Naive B cell (primary cell): ENCODE data around the gene MTHFSD. TPM values are rescaled to one million over a fixed set of nuclear protein-coding genes. Genes with fewer than 3 reads are reported as not detected.

ENCODE experiments used
- ATAC-seq, 2 donors: fragments of 150-1000 bp; cut with Tn5 transposase; 2 replicates each; pipeline ENCODE4 v1.10.0; 2021; ENCODE audit warnings: low read depth in 2 of 2, mild to moderate bottlenecking in 2 of 2, moderate library complexity in 2 of 2
- DNase-seq: peaks from one replicate; pipeline ENCODE4 v3.0.0; 2022
- H3K27ac Mint-ChIP-seq, 6 donors: one replicate each; pipeline ENCODE4 v1.8.0; 2020 to 2022; ENCODE audit warnings: mild to moderate bottlenecking in 6 of 6, mixed read lengths in 6 of 6, moderate library complexity in 5 of 6, inconsistent platforms in 2 of 6
- H3K27me3 Mint-ChIP-seq, 3 donors: one replicate each; pipeline ENCODE4 v1.8.0; 2021 to 2022; ENCODE audit warnings: mixed read lengths in 3 of 3, mild to moderate bottlenecking in 1 of 3
- H3K36me3 Mint-ChIP-seq, 2 donors: one replicate each; pipeline ENCODE4 v1.8.0; 2020 to 2022; ENCODE audit warnings: mixed read lengths in 2 of 2, inconsistent platforms in 1 of 2, mild to moderate bottlenecking in 1 of 2
- H3K4me1 Mint-ChIP-seq, 3 donors: one replicate each; pipeline ENCODE4 v1.8.0; 2020 to 2022; ENCODE audit warnings: mixed read lengths in 3 of 3, inconsistent platforms in 1 of 3, mild to moderate bottlenecking in 1 of 3, moderate library complexity in 1 of 3
- H3K4me3 Mint-ChIP-seq, 8 donors: one replicate each; pipeline ENCODE4 v1.8.0; 2020 to 2022; ENCODE audit warnings: mild to moderate bottlenecking in 8 of 8, mixed read lengths in 8 of 8, moderate library complexity in 8 of 8, inconsistent platforms in 2 of 8
- H3K9me3 Mint-ChIP-seq, 7 donors: one replicate each; pipeline ENCODE4 v1.8.0; 2020 to 2022; ENCODE audit warnings: mixed read lengths in 7 of 7, mild to moderate bottlenecking in 5 of 7, inconsistent platforms in 2 of 7, moderate library complexity in 1 of 7
- polyA plus RNA-seq, 6 donors: library from polyadenylated mRNA; unstranded; fragments of 300-500 nt; fragmentation: Illumina TruSeq; gene quantifications; one replicate each; pipeline ENCODE4 v1.2.3, GENCODE V29; 2021; ENCODE audit warnings: low read depth in 6 of 6

The MTHFSD gene
- polyA plus RNA-seq, 6 donors from 2014 or later, result 5.6 to 18.6 (median 16.6) TPM

DNA sequence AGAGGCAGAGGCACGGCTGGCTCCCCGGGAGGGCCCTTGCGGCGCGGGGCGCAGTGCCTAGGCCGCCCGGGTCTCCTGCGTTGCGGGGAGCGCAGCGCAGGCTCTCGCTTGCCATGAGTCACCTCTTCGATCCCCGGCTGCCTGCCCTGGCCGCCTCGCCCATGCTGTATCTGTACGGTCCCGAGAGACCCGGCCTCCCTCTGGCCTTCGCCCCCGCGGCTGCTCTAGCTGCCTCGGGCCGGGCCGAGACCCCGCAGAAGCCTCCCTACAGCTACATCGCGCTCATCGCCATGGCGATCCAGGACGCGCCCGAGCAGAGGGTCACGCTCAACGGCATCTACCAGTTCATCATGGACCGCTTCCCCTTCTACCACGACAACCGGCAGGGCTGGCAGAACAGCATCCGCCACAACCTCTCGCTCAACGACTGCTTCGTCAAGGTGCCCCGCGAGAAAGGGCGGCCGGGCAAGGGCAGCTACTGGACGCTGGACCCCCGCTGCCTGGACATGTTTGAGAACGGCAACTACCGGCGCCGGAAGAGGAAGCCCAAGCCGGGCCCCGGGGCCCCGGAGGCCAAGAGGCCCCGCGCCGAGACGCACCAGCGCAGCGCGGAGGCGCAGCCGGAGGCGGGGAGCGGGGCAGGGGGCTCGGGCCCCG is 23.7 kb upstream of the MTHFSD start:
- H3K9me3 Mint-ChIP-seq, result peaks cover 0 to 2% (median 0%) of the 10 kb centered on the region in 7 donors
- H3K4me1 Mint-ChIP-seq, result peaks cover 16 to 24% (median 19%) of the 10 kb centered on the region in 3 donors
- peaks cover 75 to 83% (median 83%) of the 10 kb centered on the region in 3 donors for H3K27me3 Mint-ChIP-seq
- DNase-seq (no peak), ATAC-seq (peak in 1 of 2 donors; percentile 32)
- H3K4me3 Mint-ChIP-seq, result peak overlapping the region in 2 of 8 donors; percentile 32 to 53
- no peak overlapping the region for H3K27ac Mint-ChIP-seq
- H3K36me3 Mint-ChIP-seq, result no peaks in the 10 kb centered on the region

DNA sequence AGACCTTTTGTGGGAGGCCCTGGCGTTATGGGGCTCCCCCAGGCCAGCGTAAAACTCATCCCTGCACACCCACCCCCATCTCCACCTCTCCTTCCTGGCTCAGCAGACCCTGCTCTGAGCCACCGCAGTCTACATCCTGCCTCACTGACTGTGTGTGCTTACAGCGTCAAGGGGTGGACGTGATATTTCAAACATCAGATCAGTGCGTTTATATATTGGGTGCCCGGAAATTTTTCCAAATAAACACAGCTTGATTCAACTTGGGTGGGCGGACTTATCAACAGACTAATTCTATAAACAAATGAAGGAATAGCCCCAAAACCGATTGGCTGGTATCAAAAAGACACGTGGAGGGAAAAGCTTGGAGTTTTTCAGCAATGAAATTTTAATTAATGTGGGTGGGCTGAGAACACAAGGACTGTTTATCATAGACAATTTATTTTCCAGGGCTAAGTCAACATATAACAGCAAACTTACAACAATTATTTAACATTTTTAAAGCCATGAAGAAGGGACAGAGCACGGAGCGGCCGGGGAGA is 23.1 kb upstream of the MTHFSD start, which contains the start of gene FOXL1:
Gene FOXL1 (plus strand): TSS at position 489 of the 539 bp plus-strand sequence. CDS start 175 bp downstream, outside the sequence.
- Mint-ChIP-seq H3K4me1 (peaks cover 16 to 24% (median 19%) of the 10 kb centered on the region in 3 donors), H3K27ac (peak within 1 kb of the TSS in 2 of 6 donors; percentile 37 to 88), H3K36me3 (no peaks in the 10 kb centered on the region), H3K27me3 (peaks cover 76 to 85% (median 84%) of the 10 kb centered on the region in 3 donors), H3K4me3 (peak within 1 kb of the TSS in 7 of 8 donors; percentile 6 to 53 (median 30)), H3K9me3 (peaks cover 0 to 2% (median 0%) of the 10 kb centered on the region in 7 donors)
- ATAC-seq (no peak), DNase-seq (no peak)

DNA sequence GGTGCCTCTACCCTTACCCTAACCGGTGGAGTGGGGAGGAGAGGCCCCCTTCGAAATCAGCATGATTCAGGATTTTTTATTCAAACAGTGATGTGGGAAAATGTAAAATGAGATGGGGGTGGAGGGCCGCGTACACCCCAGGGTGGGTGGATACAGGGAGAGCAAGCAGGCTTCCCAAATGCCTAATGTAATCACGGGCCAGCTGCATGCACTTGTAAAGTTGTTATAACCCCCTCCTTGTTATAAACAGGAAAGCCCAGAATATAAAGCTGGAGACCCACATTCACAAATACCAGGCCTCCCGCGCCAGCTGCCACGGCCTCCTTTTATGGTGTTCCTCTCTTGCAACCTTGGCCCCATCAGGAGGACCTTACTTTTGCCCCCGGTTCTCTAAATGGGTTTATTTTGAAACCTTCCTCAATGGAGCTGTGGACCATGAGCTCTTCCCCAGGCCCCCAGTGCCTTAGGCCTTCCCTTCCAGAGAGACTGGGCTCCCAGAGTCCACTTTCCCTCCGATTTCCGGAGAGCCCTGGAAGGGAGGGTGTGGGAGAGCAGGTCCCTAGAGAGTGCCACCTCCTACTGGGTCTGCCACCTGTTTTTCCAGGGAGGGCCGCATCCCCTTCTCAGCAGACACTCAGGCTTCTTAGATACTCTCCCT is 22.4 kb upstream of the MTHFSD start:
- Mint-ChIP-seq H3K9me3 (peaks cover 0 to 2% (median 0%) of the 10 kb centered on the region in 7 donors), H3K4me1 (peaks cover 16 to 24% (median 19%) of the 10 kb centered on the region in 3 donors), H3K4me3 (peak overlapping the region in 6 of 8 donors; percentile 28 to 50 (median 36)), H3K36me3 (no peaks in the 10 kb centered on the region), H3K27me3 (peaks cover 74 to 92% (median 91%) of the 10 kb centered on the region in 3 donors), H3K27ac (peak overlapping the region in 3 of 6 donors; percentile 37 to 88 (median 49))
- DNase-seq, result no peak
- no peak for ATAC-seq

DNA sequence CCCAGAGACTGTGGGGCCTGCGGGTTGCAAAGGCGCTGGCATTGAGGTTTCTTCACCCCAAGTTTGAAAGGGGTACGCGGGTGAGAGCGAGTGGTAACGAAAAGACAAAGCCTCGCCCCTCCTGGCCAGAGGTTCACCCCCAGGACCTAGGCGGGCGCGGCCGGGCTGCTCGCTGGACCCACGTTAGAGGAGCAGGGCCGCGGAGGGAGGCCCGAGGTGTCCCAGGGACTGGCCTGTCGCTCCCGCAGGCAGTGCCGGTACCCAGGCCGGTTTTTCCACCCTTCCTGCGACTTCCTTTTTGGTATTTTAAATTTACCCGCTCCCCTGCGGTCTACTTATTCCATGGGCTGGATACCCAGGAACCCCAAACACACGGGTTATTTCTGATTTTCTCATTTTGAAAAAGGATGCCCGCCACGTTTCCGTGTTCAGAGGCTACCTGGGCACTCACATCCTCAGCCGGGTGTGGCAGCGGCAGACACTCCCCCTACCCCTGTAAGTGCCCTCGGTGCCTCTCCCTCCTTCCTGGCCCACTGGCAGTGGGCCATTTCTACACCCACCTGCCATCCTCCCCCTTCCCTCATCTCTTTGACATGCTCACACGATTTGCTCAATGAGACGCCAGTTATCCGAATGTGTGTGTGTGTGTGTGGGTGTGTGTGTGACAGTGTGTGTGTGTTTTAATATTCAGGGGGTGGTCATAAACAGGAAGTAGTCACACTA is 21.7 kb upstream of the MTHFSD start:
- ATAC-seq, result no peak
- Mint-ChIP-seq H3K27ac (peak overlapping the region in 2 of 6 donors; percentile 49 to 83), H3K9me3 (peaks cover 0 to 2% (median 0%) of the 10 kb centered on the region in 7 donors)

DNA sequence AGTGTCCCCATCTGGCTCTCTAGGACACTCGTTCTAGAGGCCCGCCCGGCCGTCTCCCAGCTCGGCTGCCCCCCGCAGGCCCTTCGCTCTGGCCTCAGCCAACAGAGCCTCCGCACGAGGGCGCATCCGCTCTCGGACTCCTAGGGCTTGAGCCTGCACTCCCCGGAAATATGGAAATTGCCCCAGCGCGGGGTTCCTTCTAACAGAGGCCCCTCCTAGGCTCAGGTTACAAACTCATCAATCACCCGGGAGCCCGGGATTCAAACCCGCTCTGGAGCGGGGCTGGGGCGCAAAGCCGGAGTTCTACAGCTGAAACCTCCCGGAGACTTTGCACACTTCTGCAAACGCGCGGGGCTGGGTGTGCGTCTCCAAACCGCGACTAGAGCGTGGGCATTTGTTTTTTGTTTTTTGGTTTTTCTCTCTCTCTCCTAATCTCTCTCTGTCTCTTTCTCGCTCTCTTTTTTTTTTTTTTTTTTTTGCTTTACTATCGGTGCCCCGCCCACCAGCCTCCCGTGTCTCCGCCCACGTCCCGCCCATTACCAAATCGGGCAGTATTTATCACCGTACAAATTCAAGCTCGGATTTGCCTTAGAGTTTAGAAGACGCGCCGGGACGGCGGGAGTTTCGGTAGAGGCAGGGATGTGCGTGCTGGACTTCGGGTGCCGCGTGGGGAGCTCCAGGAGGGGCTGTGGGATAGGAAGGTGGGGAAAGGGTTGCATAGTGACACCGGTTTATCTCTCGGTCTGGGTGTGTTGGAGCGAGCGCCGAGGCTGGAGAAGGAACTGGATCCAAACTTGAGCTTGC is 20.9 kb upstream of the MTHFSD start:
- Mint-ChIP-seq H3K4me3 (peak overlapping the region; percentile 64 to 94 (median 76)), H3K36me3 (no peaks in the 10 kb centered on the region), H3K27ac (no peak overlapping the region), H3K9me3 (peaks cover 0 to 4% (median 0%) of the 10 kb centered on the region in 7 donors), H3K27me3 (peaks cover 77 to 96% (median 86%) of the 10 kb centered on the region in 3 donors), H3K4me1 (peaks cover 16 to 27% (median 19%) of the 10 kb centered on the region in 3 donors)
- DNase-seq (no peak), ATAC-seq (peak in 1 of 2 donors; percentile 44)

More for the DNA sequence above, 21.7 kb upstream of the MTHFSD start:
- Mint-ChIP-seq H3K4me3 (peak overlapping the region; percentile 64 to 94 (median 76)), H3K27me3 (peaks cover 75 to 96% (median 87%) of the 10 kb centered on the region in 3 donors), H3K36me3 (no peaks in the 10 kb centered on the region), H3K4me1 (peaks cover 16 to 24% (median 19%) of the 10 kb centered on the region in 3 donors)
- no peak for DNase-seq

DNA sequence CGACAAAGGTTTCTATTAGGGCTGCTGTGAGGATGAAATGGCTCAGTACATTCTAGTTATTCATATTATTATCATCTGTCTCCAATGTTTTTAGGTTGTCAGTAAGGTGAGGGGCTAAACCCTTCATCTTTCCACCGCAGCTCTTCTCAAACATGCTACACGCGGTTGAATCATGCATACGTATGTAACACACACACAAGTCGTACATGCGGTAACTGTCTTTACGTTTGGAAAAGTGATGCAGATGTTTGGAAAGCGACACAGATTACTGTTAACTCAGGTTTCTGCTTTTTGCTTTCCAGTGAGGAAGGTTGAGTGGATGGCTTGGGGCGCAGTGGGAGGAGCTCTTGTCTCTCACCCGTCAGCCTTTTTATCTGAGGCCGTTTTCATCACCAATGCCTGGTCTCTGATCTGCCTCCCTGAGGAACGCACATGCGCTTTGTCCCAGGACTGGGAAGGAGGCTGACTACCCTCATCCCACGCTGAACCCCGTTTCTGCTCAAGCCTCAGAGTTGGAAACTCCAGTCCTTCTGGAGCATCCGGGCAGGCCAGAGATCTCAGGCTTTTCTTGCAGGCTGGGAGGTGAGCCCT is 20.2 kb upstream of the MTHFSD start:
- H3K9me3 Mint-ChIP-seq, result peaks cover 0 to 4% (median 0%) of the 10 kb centered on the region in 7 donors
- no peak overlapping the region for H3K27ac Mint-ChIP-seq
- peaks cover 16 to 27% (median 19%) of the 10 kb centered on the region in 3 donors for H3K4me1 Mint-ChIP-seq
- no peak for DNase-seq
- H3K36me3 Mint-ChIP-seq, result no peaks in the 10 kb centered on the region
- no peak for ATAC-seq
- peak overlapping the region in 5 of 8 donors; percentile 49 to 94 (median 74) for H3K4me3 Mint-ChIP-seq
- peaks cover 78 to 96% (median 86%) of the 10 kb centered on the region in 3 donors for H3K27me3 Mint-ChIP-seq

DNA sequence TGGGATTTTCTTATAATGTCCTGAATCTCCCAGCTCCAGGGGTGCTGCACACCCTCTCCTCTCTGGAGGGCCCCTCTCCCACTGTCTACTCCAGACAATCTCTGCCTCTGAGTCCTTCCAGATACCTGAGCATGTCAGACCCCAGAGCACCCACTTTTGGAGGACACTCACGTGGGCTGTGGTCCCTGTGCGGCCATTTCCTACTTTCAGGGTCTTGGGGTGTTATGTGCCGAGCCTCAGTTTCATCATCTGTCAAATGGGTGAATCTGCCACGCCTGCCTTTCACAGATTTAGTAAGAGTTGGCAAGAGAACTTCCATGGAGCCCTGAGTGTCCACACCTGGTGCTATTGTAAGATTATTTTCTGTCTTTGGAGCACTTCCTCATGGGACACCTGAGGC is 19.6 kb upstream of the MTHFSD start:
- no peak for DNase-seq
- Mint-ChIP-seq H3K4me3 (peak overlapping the region in 3 of 8 donors; percentile 47 to 57 (median 49)), H3K27ac (no peak overlapping the region), H3K36me3 (no peaks in the 10 kb centered on the region), H3K4me1 (peaks cover 16 to 25% (median 18%) of the 10 kb centered on the region in 3 donors), H3K27me3 (peaks cover 76 to 95% (median 82%) of the 10 kb centered on the region in 3 donors), H3K9me3 (peaks cover 0 to 4% (median 0%) of the 10 kb centered on the region in 7 donors)
- ATAC-seq, result no peak

DNA sequence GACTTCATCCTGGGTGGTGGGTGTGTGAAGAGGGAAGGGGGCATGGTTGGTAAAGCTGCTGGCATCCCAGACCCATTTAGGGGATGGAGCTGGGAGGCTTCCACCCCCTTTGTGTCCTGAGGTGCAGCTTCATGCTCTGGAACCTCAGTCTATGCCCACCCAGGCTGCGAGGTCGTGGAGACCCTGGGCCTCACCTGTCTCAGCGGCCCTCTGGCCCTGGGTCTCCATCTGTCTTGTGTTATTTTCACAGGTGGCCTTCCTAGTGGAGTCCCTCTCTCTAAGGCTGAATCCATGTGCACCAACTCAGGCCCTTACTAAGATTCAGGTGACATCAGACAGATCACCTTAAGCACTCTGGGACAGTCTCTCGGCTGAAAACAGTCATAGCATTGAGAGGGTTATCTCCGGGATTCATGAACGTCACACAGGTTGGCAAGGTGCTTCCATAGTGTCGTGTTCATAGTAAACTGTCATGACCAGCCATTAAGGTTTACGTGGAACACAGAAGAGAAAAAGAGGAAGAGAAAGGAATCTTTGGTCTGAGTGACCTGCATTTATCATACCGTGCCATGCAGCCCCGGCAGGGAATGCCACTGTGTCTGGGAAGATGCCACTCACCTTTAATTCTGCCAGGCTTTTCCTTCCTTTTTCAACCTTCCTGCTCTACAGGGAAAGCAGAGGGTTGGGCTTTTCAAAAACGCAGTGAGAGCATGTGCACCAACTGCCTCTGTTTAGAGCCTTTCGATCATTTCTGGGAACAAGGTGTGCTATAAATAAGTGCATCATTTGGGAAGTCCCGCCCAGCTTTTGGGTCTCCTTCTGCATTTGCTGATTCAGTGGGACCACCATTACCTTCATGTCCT is 18.8 kb upstream of the MTHFSD start:
- Mint-ChIP-seq H3K27ac (no peak overlapping the region), H3K9me3 (peaks cover 0 to 4% (median 0%) of the 10 kb centered on the region in 7 donors)

DNA sequence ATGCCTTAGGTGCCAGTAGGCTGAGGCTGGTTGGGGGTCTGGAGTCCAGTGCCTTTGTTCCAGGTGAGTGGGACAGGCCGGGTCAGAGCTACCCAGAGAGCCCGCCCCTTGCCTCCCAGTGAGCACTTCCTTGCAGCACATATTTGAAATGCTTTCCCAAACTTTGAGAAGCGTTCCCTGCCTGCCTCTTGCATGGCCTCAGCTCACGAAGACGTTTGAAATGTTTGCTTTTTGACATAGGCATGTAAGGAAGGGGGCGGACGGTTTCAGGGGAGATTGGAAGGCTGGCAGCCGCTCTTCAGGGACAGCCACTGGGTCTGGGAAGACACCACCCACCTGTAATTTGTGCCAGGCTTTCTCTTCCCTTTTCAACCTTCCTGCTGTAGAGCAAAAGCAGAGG is 18.2 kb upstream of the MTHFSD start:
- no peak overlapping the region for H3K27ac Mint-ChIP-seq
- H3K4me1 Mint-ChIP-seq, result peaks cover 12 to 25% (median 16%) of the 10 kb centered on the region in 3 donors
- H3K4me3 Mint-ChIP-seq, result peak overlapping the region in 1 of 8 donors; percentile 19
- H3K27me3 Mint-ChIP-seq, result peaks cover 71 to 97% (median 80%) of the 10 kb centered on the region in 3 donors
- H3K9me3 Mint-ChIP-seq, result peaks cover 0 to 4% (median 0%) of the 10 kb centered on the region in 7 donors
- no peaks in the 10 kb centered on the region for H3K36me3 Mint-ChIP-seq
- DNase-seq (no peak), ATAC-seq (no peak)

More for the DNA sequence above, 18.8 kb upstream of the MTHFSD start:
- Mint-ChIP-seq H3K36me3 (no peaks in the 10 kb centered on the region), H3K27me3 (peaks cover 76 to 98% (median 82%) of the 10 kb centered on the region in 3 donors), H3K4me3 (peak overlapping the region in 3 of 8 donors; percentile 1 to 47 (median 22)), H3K4me1 (peaks cover 16 to 25% (median 16%) of the 10 kb centered on the region in 3 donors)
- DNase-seq (no peak), ATAC-seq (no peak)

DNA sequence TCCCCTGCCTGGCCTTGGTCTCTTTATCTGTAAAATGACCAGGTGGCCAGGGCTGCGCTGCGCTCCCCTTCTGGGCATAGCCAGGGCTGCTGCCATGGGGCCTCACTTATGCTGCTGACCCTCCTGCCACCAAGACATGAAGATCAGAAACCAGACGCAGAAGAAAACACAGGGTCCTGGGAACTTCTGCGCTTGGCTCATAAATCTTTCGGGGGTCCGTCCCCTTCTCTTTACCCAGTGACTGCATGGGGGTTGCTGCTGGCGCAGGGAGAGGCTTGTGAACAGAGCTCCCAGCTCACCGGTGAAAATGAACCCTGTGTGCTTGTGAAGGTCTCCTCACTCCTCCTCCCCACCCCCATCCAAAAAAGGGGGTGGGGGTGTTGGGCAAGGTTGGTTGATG is 17.6 kb upstream of the MTHFSD start:
- Mint-ChIP-seq H3K4me1 (peaks cover 8 to 24% (median 16%) of the 10 kb centered on the region in 3 donors), H3K36me3 (no peaks in the 10 kb centered on the region), H3K27ac (no peak overlapping the region), H3K9me3 (peaks cover 0 to 4% (median 0%) of the 10 kb centered on the region in 7 donors), H3K27me3 (peaks cover 66 to 92% (median 74%) of the 10 kb centered on the region in 3 donors), H3K4me3 (no peak overlapping the region)
- no peak for DNase-seq
- no peak for ATAC-seq

DNA sequence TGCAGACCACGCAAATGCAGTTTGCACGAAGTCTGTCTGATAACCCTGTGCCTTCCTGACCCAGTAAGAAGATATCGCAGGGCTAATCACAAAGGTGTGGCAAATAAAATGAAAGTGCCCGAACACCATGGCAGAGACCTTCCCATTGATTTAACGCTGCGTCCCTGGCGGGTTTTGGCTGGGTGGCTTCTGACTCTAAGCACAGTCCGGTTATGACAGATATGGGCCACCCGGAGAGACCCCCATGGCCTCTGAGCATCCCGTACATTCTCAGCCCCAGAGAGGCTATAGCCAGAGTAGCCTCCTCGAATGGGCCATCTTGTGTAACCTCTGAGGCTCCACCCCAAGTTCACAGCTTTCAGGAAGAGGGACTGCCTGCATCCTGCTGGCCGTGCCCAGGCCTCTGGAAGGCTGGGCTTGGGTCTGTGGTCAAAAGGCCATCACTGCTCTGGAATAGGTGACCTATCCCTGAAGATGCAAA is 17.0 kb upstream of the MTHFSD start:
- Mint-ChIP-seq H3K4me3 (no peak overlapping the region), H3K27ac (no peak overlapping the region), H3K4me1 (peaks cover 11 to 25% (median 19%) of the 10 kb centered on the region in 3 donors), H3K27me3 (peaks cover 63 to 92% (median 68%) of the 10 kb centered on the region in 3 donors), H3K9me3 (peaks cover 0 to 4% (median 0%) of the 10 kb centered on the region in 7 donors), H3K36me3 (no peaks in the 10 kb centered on the region)
- ATAC-seq (no peak), DNase-seq (no peak)
